HG03280 (cell line): ENCODE data around the gene TUBB8B.
A peak's percentile ranks its signal among the peaks of the same experiment; 100 is the strongest.
"Not testable (repeated sequence)": the region's sequence is repeated elsewhere in the genome, so short reads cannot be mapped to it uniquely, and the experiment has no call there.

Experiments used
- ATAC-seq: cut with Tn5 transposase; IDR thresholded peaks from one replicate; pipeline ENCODE4 v1.9.1; 2021; ENCODE audit warnings: mild to moderate bottlenecking, moderate library complexity; ENCODE audit not compliant: unreplicated experiment

TUBB8B gene

DNA sequence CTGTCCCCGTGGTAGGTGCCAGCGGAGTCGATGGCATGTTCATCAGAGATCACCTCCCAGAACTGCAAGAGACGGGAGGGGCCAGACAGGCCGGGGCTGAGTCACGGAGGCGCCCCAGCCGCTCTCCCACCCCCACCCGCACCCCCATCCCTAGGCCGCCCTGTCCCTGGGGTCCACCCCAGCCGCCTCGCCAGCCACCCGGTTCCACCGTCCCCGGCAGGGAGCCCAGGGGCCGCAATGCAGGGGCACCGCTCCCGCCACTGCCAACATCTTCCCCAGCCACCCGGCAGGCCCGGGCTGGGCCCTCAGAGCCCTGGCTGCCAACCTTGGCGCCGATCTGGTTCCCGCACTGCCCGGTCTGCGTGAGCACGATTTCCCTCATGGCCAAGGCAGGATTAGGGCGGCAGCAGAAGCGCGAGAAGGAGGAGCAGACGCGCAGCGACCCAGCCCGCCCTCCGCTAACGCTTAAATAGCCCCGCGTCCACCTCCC lies at the start of gene TUBB8B:
Gene TUBB8B (minus strand): TSS at position 440 of the 490 bp plus-strand sequence. CDS start 58 bp downstream, at position 382.
- ATAC-seq, result not testable (repeated sequence)

DNA sequence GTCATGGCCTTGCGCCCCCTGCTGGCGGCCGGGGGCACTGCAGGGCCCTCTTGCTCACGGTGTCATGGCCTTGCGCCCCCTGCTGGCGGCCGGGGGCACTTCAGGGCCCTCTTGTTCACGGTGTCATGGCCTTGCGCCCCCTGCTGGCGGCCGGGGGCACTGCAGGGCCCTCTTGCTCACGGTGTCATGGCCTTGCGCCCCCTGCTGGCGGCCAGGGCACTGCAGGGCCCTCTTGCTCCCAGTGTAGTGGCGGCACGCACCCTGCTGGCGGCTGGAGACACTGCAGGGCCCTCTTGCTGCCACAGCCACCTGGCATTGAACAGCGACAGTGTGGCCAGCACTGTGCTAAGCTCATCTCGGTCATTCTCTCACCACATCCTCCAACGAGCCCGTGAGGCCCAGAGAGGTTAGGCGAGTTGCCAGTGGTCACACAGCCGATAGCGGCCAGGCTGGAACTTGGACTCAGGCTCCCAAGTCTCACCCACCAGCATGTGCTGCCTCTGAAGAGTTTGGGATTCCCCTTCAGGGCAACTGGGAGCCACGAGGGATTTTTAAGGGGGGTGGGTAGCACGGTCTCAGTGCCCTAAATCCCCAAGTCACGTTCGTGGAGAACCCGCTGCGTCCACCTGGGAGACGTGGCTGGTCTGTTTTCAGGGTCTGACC lies 48.0 kb upstream of the TUBB8B start:
- ATAC-seq, result peak; percentile 97

- ATAC-seq, result not testable (repeated sequence)
Measured at GRCh38 chr18:96767-97131, 47.3 kb upstream of the TUBB8B start.

DNA sequence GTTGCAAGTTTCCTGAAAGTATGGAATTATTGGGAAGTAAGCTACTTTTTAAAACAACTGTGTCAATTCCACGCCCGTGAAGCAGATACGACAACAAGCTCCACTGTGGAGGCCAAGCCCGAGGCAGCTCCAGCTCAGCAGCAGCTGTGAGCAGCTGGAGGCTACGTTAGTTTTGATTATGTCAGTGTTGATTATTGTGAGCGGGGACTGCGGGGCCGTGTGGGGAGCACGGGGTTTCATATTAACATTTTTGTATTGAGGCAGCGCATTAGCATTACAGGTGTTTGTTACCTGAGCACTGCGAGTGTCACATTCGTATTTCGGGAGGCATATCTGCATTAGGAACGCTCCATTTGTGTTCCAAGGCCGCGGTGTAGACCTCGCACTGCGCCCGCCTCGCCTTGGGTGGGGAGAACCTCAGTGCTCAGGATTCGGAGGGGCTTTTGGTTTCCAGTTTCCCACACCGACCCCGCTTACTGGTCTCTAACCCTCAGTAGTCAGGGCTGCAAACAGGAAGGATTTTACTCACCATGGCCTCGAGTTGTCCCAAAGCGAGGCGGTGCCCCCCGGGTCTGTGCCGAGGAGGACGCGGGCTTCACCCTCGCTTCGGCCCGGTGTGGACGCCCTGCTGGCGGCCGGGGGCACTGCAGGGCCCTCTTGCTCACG lies 46.8 kb upstream of the TUBB8B start:
- peak; percentile 46 for ATAC-seq

DNA sequence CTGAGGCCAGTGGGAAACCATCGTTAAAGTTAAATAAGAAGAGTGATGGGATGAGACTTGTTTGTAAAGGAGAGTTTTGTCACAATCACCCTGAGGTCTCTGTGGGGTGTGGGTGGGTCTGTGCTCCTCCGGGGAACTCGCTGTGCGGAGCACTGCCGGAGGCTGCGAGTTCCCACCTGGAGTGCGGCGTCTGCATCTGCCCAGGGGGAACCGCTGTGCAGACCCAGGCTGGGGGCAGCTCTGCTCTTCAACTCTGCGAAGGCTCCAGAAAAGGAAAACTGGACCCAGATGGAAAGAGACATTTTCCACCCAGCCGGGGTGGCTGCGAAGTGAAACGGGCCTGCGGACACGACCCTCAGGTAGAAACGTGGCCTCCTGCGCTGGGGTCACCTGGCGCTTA lies 46.2 kb upstream of the TUBB8B start:
- not testable (repeated sequence) for ATAC-seq

DNA sequence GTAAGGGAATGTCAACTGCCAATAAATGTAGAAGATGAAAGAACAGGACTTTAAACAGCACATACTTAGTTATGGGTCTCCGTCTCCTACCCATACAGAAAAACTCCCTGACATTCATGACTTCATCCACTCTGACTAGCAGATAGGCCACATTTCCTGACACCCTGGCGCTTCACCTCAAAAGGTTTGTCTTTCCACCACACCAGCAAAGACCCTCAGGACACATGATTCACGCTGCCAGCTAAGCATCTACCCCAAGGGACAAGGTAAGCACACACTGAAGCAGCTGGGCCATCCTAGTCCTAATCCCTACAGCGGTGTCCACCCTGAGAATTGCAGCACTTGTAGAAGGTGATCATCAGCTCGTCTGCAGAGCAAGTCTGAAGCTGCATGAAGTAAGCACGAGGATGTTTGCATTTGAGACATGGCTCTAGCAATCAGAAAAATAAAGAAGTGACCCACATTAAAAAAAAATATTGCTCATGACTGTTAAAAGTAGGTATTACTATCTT lies 44.5 kb upstream of the TUBB8B start:
- ATAC-seq, result not testable (repeated sequence)

GRCh38 chr18:91561-91960 lies 42.1 kb upstream of the TUBB8B start:
- ATAC-seq, result not testable (repeated sequence)

DNA sequence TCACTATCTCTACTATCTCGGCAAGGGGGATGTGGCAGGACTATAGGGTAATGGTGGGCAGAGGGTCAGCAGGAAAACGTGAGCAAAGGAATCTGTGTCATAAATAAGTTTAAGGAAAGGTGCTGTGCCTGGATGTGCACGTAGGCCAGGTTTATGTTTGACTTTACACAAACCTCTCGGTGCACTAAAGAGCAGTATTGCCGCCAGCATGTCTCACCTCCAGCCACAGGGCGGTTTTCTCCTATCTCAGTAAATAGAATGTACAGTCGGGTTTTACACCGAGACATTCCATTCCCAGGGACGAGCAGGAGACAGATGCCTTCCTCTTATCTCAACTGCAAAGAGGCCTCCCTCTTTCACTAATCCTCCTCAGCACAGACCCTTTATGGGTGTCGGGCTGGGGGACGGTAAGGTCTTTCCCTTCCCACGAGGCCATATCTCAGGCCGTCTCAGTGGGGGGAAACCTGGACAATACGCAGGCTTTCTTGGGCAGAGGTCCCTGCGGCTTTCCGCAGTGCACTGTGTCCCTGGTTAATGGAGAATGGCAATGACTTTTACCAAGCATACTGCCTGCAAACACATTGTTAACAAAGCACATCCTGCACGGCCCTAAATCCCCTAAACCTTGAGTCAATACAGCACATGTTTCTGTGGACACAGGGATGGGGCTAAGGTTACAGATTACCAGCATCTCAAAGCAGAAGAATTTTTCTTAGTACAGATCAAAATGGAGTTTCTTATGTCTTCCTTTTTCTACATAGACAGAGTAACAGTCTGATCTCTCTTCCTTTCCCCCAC lies 41.2 kb upstream of the TUBB8B start:
- not testable (repeated sequence) for ATAC-seq

GRCh38 chr18:89124-89523 lies 39.7 kb upstream of the TUBB8B start:
- not testable (repeated sequence) for ATAC-seq

DNA sequence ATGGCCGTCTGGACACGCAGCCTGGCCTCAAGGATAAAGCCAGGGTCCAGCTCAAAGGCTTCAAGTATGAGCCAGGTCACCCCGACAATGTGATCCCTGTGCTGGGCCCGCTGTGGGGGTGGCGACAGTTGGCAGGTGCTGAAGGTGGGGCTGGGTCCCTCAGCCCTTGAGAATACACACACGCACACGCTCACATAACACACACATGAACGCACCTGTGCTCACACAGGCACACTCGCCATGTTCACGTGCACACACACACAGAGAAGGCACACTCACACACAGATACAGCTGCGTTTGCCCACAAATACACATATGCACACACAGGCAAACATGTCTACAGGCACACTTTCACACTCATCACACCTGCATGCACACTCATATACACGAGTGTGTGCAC lies 35.4 kb upstream of the TUBB8B start:
- not testable (repeated sequence) for ATAC-seq

DNA sequence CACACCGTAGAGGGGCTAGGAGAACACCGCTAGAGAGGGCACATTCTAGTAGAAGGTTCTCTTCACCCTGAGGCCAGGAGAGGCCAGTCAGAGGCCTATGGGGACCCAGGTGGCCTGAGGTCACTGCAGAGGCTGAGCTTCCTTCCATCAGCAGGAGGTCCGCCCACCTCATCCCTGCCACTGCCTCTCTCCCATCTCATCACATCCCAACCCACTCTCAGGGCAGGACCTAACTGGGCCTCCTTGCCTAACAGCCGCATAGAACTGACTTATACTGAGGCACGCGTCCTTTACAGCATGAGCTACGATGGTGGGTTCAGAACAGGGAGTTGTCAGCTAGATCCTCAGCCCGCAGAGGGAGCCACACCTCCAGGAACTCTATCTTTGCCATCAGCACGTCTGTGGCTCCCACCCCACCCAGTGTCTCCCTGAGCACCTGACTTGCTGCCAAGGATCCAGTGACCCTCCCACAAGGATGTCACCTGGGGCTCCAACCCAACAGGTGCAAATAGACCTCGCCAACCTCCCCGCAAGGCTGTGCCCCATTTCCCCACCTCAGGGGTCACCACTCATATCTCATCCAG lies 33.3 kb upstream of the TUBB8B start:
- not testable (repeated sequence) for ATAC-seq

DNA sequence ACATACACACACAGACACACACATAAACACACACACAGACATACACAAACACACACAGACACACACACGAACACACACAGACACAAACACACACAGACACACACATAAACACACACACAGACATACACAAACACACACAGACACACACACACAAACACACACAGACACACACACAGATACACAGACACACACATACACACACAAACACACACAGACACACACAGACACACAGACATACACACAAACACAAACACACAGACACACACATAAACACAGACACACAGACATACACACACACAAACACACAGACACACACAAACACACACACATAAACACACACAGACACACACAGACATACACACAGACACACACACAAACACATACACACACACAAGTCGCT lies 31.5 kb upstream of the TUBB8B start:
- not testable (repeated sequence) for ATAC-seq

DNA sequence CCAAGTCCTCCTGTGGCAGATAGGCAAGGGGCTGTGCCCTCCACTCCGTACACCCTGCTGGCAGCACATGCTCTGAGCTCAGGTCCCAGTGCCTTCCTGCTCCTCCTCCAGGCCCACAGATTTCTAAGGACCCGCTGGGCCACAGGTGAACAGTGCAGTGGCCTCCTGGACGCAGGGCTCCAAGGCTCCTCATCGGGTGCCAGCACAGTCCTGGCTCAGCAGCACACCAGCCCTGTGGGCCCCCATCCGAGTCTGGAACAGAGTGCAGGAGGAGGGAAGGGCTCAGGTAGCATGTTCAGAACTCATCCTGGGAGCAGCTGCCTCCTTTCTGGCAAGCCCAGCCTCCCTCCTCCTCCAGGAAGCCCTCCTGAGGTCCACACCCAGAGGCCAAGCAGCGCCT lies 30.8 kb upstream of the TUBB8B start:
- ATAC-seq, result not testable (repeated sequence)

DNA sequence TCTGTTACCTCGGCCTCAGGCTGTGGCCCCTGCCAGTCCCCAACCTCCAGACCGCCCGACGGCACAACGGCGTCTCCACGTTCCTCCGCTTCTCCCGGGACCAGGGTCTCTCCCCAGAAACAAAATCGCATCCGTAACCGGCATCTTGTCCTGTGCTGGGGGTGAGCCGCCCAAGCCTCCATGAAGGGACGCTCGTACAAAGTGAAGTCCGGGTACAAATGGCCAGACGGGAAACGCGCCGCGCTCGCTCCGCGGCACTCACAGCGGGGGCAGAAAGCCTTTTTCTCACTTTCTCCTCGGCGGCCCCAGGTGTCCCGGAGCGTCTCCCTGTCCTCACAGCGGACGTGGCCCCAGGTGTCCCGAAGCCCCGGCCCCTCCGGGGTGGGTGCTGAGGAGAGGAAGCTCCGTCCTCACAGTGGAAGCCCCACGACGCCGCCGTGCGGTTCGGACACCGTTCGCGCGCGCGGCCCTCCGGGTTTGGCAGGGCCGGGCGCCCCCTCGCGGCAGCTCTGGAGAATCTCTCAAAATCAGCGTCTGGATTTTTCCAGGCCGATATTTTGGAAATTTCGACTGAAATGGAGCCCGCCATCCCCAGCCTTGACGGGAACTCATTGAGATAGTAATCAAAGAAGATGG lies 26.2 kb upstream of the TUBB8B start:
- not testable (repeated sequence) for ATAC-seq

- not testable (repeated sequence) for ATAC-seq
Measured at GRCh38 chr18:73181-73777, 23.9 kb upstream of the TUBB8B start.

GRCh38 chr18:67701-68100 lies 18.3 kb upstream of the TUBB8B start:
- ATAC-seq, result not testable (repeated sequence)

GRCh38 chr18:64279-64678 lies 14.9 kb upstream of the TUBB8B start:
- not testable (repeated sequence) for ATAC-seq

GRCh38 chr18:63656-64055 lies 14.2 kb upstream of the TUBB8B start:
- ATAC-seq, result not testable (repeated sequence)

- ATAC-seq, result not testable (repeated sequence)
Measured at GRCh38 chr18:54388-54787, 5.0 kb upstream of the TUBB8B start.

DNA sequence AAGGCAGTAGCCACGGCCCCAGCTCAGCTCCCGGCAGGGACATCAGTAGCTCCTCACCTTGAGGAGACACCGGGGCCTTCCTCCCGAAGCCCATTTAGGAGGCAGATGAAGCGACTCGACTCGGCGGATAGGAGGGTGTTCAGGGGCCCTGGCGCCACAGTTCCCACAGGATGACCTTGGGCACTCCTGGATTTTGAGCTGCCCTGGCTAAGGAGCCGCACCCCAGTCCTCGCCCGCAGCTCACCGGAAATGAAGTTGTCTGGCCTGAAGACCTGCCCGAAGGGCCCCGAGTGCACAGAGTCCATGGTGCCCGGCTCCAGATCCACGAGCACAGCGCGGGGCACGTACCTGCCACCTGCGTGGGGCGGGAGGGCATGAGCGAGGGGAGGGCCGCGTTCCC lies 719 bp downstream of the TUBB8B start:
- not testable (repeated sequence) for ATAC-seq
